NAMALWA (cell line): Measurements from ENCODE around the gene ROR1.

Experiments used
- DNase-seq: peaks from one replicate; pipeline ENCODE4 v3.0.0-alpha.2; 2015; ENCODE audit warnings: low spot score

ROR1 gene

DNA sequence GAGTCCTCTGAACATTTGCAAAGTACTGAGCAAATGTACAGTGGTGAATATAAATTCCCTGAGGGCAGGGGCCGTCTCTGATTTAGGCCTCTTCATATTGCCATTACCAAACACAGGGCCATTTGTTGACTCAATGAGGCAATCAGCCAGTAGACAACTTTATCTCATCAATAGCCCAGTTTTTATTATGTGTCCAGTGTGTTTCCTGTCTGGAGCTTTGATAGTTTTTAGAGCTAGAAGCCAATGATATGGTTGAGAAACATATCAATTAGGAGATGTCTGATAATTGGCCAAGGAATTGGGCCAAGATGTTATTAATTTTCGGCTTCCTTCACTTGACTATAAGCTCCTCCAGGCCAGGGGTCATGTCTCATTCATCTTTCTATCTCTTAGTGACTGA, 163.0 kb downstream of the ROR1 start:
- no peak for DNase-seq

DNA sequence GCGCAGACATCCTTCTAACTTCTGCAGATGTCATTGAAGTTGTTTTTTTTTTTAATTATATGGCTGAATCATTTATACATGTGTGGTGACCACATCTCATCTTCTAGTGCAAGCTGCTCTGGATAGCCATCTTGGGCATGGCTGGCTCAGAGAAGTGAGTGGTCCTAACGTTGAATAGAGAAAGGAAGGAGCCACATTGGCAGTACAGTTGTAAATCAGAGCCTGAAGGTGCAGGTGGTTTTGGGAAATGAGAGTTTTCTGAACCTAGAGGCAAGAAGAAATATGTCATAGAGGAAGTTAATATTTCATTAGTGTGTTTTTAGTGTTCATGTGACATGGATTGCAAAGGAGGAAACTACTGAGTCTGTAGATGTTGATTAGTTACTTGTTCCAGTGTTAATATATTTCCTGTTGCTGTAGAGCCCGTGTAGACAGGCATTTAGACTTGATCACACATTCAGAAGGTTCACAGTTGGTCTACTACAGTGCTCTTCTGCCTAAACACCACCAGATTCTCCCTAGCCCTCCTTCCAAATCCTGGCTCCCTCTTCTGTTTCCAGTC, 163.7 kb downstream of the ROR1 start:
- DNase-seq, result no peak

DNA sequence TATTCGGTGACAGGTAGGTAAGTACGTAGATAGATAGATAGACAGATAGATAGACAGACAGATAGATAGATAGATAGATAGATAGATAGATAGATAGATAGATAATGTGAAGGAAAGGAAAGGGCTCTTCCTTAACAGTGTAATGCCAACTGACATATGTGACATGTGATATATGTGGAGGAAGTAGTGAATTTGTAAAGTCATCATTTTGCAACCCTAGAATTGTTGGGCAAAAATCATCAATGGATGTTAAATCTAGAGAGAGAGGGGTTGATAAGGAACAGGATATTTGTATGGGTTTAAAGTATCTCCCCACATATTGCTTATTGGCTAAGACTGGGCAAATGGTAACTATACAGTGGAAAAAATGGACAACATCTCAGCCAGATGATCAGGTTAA, 166.6 kb downstream of the ROR1 start:
- no peak for DNase-seq

DNA sequence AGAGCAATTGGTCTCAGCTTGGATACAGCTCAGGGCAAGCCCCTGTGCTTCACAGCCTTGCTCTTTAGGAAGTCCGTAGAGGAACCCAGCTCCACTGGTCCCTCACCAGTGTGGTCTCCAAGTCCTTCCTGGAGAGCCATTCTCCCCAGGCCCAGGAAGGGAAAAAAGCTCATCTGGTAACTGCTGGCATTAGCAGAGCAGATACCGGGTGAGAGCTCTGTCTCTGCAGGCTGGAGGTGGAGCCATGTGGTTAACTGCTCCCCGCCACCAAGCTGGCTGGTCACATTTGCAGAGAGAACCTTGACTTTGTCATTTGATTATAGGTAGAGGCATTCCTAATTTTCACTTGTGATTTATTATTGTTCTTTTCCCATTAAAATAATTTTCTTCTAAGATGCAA, 169.6 kb downstream of the ROR1 start:
- no peak for DNase-seq

DNA sequence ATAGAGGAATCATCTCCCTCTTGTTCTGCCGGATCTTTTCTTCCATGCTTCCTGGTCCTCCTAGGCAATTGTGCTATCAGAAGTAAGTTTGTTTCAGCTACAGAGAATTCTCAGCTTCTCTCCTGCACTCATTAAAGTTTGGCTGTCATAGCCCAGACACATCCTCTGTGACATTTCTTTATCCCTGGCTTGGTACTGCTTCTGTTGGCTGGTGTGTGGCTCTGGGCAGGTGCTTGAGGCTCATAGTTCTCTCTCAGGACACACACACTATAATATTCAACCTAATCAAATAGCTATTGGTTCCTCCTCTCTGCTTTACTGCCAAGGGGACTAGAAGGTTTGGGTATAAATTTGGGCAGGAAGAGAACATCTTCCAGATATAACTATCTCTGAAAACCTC, 172.1 kb downstream of the ROR1 start:
- DNase-seq, result no peak

DNA sequence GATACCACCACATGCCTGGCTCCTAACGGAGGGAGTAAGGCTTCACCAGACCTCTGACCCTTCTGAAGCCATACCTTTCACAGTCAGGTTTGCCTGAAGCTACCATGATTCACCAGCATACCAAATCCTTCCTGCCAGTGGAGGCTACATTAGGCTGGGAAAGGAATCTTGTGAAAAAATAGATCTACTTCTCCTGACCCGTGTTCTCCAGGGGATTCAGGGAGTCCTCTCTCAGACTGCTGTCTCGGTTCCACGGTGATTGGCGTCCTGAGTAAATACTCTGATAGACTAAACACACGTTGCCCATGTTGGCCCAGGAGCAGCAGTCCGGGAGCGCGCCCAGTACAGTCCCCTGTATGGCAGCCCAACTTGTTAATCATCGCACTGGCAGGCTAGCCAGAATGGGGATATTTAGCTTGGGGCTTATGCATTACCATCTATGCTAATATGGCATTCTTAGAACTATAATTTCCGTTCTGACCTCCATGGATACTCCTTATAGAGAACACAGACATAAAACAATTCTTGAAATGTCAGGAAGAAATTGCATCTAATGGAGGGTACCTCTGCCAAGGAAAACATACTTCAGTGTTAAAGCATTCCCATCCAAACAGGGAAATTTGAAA, 173.2 kb downstream of the ROR1 start:
- DNase-seq, result no peak

DNA sequence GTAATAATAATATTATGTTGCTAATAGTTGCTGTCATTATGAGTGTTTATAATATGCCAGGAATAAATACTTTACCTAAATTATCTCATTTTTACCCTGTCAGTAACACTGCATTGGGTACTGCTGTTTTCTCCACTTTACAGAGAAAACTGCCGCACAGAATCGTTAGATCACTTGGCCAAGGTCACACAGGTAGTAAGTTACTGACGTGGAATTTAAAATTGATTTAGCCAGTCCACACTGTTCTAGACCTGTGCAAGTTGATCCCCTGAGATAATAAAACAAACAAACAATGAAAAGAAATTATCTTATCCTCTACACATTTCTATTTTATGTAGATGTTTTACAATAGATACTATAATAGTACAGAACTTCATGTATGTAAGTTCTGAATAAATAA, 174.1 kb downstream of the ROR1 start:
- no peak for DNase-seq

DNA sequence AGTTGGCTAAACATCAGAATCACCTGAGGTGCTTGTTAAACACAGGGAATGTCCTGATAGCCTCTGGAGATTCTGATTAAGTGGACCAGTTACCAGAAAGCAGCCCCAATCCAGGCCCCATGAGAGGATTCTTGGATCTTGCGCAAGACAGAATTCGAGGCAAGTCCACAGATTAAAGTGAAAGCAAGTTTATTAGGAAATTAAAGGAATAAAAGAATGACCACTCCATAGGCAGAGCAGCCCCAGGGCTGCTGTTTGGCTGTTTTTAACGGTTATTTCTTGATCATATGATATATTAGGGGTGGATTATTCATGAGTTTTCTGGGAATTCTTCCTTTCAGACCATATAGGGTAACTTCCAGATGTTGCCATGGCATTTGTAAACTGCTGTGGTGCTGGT, 176.2 kb downstream of the ROR1 start:
- no peak for DNase-seq

DNA sequence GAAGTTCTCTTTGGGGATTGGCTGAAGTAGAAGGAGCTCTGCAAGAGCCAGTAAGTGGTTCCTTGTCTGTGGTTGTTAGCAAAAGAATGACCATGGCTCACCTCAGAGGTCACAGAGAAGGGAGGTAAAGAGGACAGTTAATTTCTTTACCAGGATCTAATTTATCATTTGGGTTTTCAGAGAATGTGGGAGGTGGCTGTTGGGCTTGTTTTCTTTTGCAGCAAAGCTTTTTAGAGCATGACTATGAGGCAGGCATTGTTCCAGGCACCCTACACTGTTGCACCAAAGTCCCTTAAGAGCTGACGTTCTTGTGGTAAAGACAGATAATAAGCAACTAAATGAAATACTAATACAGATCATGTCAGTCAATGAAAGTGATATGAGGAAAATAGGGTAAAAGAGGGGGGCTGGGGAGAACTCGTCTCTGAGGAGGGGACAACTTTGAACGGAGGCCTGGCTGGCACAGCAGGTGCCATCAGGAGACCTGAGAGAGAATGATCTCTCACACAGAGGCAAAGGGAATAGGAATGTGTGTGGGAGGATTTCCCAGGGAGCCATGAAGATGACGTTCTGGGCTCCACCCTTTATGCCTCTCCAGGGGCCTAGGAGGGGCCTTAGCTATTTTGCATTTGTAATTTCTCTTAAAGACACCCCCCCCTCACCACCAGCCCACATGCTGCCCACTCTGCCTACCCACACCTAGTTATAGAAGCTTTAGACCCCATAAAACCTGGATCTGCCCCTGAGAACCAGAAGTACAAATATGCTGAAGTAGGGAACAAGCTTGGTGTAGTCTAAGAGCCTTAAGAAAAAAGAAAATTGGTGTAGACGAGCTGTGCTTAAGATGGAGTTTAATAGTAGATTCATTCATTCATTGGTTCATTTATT, 177.5 kb downstream of the ROR1 start:
- DNase-seq, result no peak

DNA sequence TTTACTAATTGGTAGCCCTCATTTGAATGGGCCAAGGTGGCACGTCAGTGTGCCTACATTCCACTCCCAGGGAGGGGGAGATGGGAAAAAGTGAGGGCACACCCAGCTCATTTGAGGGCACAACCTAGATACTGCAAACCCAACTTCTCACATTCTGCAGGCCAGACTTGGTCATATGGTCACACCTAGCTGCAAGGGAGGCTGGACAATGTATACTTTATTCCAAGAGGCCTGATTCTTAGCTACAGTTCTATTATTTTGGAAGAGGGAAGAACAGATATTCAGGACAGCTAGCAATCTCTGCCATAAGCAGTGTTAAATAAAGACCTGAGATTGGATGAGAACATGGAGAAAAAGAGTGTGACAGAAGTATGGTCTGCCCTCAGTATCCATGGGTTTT, 180.4 kb downstream of the ROR1 start:
- DNase-seq, result no peak

DNA sequence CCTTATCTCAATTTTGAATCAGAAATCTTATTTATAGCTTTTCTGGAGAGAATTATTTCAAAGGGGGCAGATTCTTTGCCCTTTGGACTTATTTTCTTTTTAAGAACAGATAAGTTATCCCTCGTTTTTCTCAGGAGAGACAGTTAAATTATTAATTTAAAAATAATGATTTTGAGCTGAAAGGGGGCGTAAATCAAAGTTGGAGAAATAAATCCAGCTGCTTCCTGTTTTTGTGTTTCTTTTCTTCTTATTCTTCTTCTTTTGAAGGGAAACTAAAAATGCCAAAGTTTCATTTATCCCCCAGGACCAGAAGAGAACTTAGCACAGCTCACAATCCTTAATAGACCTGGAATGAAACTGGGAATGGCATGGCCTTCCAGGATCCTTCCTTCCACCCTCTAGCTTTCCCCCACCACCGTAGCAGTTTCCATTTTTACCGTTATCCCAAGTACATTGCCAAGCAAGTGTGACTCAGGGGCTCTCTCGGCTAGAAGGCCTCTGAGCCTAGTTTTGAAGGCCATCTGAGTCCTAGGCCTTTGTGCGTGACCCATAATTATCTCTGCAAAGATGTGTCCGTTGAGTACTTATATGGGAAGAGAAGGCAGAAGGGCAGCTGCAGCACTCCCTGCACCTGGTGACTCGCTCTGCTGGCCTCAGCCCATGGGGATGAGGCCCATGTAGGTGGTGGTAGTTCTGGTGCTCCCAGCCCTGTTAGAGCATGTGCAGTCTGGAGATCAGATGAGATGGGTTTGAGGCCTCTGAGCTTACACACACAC, 181.7 kb downstream of the ROR1 start:
- no peak for DNase-seq

DNA sequence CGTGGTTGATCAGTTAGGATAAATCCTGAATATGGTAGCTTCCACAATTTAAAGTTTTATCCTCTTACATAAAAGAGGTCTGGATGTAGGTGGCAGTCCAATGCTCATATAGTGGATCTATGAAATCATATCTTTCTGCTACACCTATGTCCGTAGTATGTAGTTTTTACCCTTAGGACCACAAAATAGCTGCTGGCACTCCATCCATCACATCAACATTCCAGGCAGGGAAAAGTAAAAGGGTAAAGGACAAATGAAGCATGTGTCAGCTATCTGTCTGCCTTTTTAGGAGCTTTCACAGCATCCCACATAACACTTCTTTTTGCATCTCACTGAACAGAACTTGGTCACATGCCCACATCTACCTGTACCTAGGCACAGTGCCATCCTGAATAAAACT, 184.7 kb downstream of the ROR1 start:
- no peak for DNase-seq

DNA sequence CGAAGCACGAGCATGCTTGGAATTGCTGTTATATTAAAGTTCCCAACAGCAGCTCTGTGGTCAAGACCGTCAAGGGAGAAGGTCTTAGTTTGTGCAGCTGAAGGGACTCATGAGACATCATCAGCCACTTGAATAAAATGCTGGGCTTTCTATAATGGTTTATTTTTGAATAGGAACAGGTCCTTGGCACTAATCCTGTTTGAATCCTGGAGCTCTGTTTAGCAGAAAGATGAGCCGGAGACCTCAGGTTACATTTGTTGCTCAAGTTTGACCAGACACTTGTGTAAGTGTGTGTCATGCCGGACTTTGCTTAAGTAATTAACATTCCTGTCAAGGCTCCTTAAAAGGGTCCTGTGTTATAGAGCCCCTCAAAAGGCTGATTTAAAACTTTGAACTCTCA, 186.5 kb downstream of the ROR1 start:
- DNase-seq, result no peak

DNA sequence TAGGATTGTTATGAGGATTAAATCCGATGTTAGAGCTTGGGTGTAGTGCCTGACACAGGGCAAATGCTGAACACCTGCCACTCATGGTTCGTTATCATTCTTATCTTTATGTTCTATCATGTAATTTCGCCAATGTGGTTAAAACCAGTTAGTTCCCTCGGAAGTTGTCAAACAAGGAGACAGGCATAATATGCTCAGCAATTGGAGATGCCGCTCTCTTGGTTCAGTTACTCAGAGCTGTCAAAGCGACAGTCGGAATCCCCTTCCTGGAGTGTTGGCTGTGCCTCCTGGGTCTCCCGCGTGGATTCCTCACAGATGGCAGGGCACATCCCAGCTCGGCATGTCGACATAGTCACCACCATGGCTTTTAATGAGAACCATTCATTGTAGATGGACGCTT, 192.2 kb downstream of the ROR1 start:
- DNase-seq, result no peak

DNA sequence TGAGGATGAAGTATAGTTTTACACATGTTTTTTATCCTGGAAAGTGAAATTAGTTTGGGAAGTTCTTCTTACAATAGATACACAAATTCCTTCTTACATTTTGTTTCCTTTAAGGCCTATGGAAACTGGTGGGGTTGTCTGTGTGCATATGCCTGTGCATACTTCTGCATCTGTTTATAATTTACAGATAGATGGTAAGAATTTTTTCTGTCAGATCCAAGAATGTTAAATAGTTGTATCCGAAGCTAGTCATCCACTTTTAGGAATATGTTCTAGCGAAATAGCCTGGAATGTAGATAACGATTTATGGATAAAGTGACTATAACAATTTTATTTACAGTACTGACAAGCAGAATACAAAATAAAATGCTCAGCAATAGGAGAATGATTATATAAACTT, 194.1 kb downstream of the ROR1 start:
- no peak for DNase-seq

DNA sequence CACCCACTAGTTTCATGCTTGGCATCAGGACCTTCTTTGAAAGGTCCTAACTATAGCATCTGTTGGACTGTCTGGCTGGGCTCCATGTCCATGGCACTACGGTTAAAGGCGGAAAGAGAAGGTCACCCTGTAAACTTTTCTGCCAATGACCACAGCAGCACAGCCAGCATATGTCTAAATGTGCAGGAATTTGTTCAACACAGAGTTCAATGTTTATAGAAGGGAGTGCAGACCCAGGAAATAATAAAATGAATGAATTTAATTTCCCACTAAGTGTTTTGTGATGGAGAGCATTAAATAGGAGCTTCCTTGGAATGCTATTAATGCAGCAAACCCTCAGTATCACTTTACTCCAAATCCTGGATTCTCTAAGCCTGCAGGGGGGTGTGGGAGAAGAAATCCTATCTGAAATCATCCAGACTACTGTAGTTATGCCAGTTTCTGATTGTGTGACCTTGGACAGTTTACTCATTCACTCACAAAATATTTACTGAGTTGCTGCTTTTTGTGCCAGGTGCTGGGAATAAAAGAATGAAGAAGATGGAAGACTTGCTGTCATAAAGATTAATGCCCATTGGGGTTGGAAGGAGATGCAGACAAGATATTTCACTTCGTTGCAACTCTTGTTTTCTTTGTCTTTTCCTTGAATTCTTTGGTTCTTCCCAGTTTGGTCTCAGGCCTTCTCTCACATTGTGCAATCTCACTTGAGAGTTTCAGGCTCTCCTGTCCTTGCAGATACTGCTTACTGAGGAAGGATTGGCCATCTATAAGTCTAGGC, 195.0 kb downstream of the ROR1 start:
- no peak for DNase-seq

DNA sequence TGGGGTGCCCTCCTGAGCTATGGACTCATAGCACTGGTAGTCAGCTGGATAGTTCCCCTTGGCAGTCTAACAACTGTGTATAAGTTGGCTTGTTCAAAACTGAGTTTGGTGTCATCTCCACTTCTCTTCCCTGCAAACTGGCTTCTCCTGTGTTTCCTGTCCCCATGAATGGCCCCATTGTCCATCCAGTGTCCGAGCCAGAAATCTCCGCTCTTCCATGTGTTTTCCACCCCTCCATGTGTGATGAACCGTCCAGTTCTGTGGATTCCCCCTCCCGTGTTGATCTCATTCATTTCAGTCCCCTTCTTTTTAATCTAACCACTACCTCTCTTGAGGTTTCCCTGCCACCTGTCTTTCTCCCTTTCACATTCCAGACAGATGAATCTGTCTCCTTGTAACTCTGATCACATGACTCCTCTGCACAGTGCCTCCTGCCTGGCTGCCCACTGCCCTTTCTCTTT, 195.7 kb downstream of the ROR1 start:
- DNase-seq, result no peak

DNA sequence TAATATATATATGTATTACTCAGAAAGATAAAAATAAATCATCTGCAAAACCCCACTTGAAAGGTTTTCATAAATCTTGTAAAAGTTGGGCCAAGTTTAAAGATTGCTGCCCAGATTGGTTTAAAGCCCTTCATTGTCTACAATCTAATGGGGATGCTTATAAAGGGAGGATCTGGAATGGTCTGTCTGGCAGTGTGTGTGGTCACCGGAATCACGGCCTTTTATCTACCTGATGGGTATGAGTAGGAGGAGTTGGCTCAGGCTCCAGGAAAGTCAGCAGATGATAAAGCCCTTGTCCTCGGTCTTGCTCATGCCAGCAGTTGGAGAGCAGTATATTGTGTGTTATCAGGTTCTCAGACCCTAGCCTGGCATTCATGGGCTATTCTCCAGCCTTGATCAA, 197.7 kb downstream of the ROR1 start:
- no peak for DNase-seq

DNA sequence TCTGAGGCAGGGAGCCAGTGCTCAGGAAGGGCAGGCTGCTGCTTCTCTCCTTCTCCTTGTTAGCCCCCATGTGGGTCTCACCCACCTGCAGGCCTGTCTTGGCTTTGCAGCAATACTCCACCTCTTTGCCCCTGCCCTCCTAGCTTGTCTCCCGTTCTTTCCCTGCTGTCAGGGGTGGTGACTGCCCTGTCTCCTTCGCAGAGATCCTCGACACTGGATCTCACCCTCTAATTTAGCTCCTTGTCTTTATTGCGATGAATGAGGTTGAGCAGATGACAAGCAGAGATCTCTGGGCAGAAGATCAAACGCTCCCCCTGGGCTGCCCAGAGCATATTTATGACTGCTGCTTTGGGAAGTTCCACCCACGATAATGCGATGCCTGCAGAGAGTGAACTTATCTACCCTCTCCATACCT, 199.2 kb downstream of the ROR1 start:
- no peak for DNase-seq

DNA sequence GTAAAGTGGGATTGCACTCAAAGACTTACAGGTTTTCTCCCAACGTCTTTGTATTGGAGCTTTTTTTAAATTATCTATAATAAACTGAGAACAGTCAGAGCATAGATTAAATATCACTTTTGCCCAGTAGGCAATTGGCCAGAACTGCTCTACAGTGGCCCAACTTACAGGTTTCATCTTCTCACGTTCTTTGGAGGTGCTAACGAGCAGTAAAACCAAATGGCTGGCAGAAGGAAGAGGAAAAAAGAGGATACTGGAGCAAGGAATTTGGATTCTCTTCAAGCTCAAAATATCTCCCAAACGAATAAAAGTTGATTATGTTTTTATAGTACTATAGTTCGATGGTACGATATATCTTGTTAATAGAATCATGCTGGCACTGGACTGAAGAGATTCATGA, 201.1 kb downstream of the ROR1 start:
- no peak for DNase-seq

DNA sequence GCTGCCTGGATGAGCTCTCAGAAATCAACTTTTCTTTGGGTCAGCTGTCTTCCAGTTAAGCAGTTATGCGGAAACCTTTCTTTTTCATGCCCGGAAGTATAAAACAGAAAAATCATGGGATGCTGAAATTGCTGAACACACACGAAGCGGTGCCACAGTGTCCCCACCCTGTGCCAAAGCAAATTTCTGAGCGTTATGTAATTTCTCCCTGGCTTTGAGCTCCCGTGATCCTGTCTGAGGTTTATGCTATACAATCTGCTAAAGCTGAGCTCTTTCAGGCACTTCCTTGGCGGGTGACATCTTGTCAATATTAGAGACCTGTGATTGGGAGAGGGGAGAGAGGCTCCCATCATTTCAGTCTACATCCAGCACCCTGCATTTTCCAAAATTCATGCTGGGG, 201.7 kb downstream of the ROR1 start:
- DNase-seq, result no peak

DNA sequence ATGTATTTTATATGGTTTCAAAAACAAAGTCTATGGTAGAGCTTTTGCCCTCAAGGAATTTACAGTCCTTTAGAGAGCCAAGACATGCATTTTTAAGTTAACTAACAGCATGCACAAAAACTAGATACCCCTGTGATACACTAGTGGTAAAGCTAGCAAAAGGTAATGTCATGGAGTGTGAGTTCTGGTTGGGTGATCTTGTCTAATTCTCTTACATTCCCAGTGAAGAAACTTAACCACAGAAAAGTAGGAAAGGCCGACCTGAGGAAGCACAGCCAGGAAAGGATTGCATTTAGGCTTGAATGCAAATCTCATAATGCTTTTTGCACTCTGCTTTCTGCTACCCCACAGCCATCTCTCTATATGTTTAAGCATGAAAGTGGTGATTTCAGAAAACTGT, 202.2 kb downstream of the ROR1 start:
- no peak for DNase-seq
